Cardiac muscle cell (in vitro differentiated cells and primary cell): Measurements from ENCODE around the gene ATP8B1. TPM values are rescaled to one million over a fixed set of nuclear protein-coding genes. Genes with fewer than 3 reads are reported as not detected.

Source experiments
- DNase-seq, 2 donors: peaks; one replicate each; pipeline versions ENCODE4 v3.0.0 to v3.0.0-alpha.2; 2010 to 2017; ENCODE audit warnings: low read depth in 1 of 2, low spot score in 1 of 2
- H3K27ac ChIP-seq: fragments of 200-600 bp; sonication (generic); 2 replicates; pipeline ENCODE4 v1.5.1; 2016
- H3K27me3 ChIP-seq: fragments of 200-600 bp; sonication (generic); 2 replicates; pipeline ENCODE4 v1.6.0; 2016; ENCODE audit warnings: control low read depth
- H3K36me3 ChIP-seq: fragments of 200-600 bp; sonication (generic); 2 replicates; pipeline ENCODE4 v1.5.1; 2016; ENCODE audit warnings: control low read depth
- H3K4me1 ChIP-seq: fragments of 200-600 bp; sonication (generic); 2 replicates; pipeline ENCODE4 v1.8.1; 2017; ENCODE audit warnings: low read depth, mild to moderate bottlenecking, mixed run types
- H3K4me3 ChIP-seq: fragments of 200-600 bp; sonication (generic); 2 replicates; pipeline ENCODE4 v1.5.1; 2016; ENCODE audit warnings: mild to moderate bottlenecking
- H3K9me3 ChIP-seq: fragments of 200-600 bp; sonication (generic); 2 replicates; pipeline ENCODE4 v1.5.1; 2017; ENCODE audit warnings: low read depth, mild to moderate bottlenecking, control low read depth
- CTCF ChIP-seq: IDR thresholded peaks from 2 replicates; pipeline ENCODE4 v1.5.1; 2012; ENCODE audit warnings: low read depth, mild to moderate bottlenecking, low read length
- polyA plus RNA-seq: library from polyadenylated mRNA; unstranded; fragments of >200 nt; fragmentation: Nextera tagmentation; extraction: Ambion mirVana; gene quantifications from 2 replicates; pipeline ENCODE4 v1.2.1, GENCODE V29; 2016
- total RNA-seq: library from RNA; depleted of rRNA; stranded (reverse); fragments of >200 nt; gene quantifications from 2 replicates; pipeline ENCODE4 v1.2.3, GENCODE V29; 2016

Gene ATP8B1
- total and polyA plus RNA-seq, 2 experiments from 2014 or later = 0.17 to 0.21 TPM

- H3K36me3 ChIP-seq = no peaks in the 10 kb centered on the region
- TF ChIP-seq CTCF = no peak
- no peaks in the 10 kb centered on the region for H3K9me3 ChIP-seq
- no peaks in the 10 kb centered on the region for H3K27me3 ChIP-seq
- H3K27ac ChIP-seq = no peak overlapping the region
- no peak for DNase-seq
- H3K4me3 ChIP-seq = no peak overlapping the region
- no peaks in the 10 kb centered on the region for H3K4me1 ChIP-seq
Measured at GRCh38 chr18:57790316-57790715, 12.8 kb downstream of the ATP8B1 start.

DNA sequence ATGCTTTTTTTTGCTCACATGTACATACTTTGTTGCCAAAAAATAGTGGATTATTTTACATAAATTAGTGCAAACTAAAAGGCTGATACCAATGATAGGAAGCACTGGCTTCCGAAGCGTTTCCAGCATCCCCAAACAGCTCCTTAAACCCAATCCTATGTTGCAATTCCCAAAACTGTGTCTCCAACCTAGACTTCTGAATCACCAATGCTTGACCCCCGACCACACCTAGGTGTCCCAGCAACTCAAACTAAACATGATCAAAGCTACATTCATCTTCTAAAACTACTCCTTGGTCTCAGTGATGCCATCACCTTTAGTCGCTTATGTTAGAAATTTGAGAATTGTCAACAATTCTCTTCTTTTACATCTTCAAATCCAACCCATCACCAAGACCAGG is 13.4 kb downstream of the ATP8B1 start:
- H3K27ac ChIP-seq = no peak overlapping the region

GRCh38 chr18:57789090-57789489 is 14.0 kb downstream of the ATP8B1 start:
- no peaks in the 10 kb centered on the region for H3K36me3 ChIP-seq
- no peak overlapping the region for H3K27ac ChIP-seq
- no peak overlapping the region for H3K4me3 ChIP-seq
- no peak for TF ChIP-seq CTCF
- H3K9me3 ChIP-seq = no peaks in the 10 kb centered on the region
- no peaks in the 10 kb centered on the region for H3K4me1 ChIP-seq
- DNase-seq = peak in 1 of 2 donors; percentile 41
- no peaks in the 10 kb centered on the region for H3K27me3 ChIP-seq

More for the DNA sequence above, 13.4 kb downstream of the ATP8B1 start:
- Histone ChIP-seq H3K9me3 (no peaks in the 10 kb centered on the region), H3K36me3 (no peaks in the 10 kb centered on the region), H3K4me3 (no peak overlapping the region), H3K27me3 (no peaks in the 10 kb centered on the region), H3K4me1 (no peaks in the 10 kb centered on the region)
- no peak for DNase-seq
- TF ChIP-seq CTCF = no peak

DNA sequence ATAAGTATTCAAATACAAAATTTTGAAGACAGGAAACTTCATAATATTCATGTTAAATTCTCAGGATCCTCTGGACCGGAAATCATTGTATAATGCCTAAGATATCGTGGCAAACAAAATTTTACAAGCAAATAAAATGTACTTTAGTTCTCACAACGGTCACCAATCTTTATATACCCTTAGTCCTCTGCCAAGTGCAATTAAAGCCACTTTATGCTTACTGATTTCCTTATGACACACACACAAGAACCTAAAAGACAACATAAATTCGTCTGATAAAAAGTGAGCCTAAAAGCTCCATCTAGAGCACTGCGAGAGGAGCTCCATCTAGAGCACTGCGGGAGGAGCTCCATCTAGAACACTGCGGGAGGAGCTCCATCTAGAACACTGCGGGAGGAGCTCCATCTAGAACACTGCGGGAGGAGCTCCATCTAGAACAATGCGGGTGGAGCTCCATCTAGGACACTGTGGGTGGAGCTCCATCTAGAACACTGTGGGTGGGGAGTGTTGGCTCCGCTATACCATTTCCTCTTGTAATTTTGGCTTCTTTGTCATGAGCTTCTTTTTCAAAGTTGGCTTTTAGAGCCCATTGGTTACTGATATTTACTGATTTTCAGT is 15.9 kb downstream of the ATP8B1 start:
- no peak for DNase-seq
- TF ChIP-seq CTCF = no peak
- Histone ChIP-seq H3K4me3 (no peak overlapping the region), H3K9me3 (no peaks in the 10 kb centered on the region), H3K36me3 (no peaks in the 10 kb centered on the region), H3K27me3 (no peaks in the 10 kb centered on the region), H3K4me1 (no peaks in the 10 kb centered on the region), H3K27ac (no peak overlapping the region)

DNA sequence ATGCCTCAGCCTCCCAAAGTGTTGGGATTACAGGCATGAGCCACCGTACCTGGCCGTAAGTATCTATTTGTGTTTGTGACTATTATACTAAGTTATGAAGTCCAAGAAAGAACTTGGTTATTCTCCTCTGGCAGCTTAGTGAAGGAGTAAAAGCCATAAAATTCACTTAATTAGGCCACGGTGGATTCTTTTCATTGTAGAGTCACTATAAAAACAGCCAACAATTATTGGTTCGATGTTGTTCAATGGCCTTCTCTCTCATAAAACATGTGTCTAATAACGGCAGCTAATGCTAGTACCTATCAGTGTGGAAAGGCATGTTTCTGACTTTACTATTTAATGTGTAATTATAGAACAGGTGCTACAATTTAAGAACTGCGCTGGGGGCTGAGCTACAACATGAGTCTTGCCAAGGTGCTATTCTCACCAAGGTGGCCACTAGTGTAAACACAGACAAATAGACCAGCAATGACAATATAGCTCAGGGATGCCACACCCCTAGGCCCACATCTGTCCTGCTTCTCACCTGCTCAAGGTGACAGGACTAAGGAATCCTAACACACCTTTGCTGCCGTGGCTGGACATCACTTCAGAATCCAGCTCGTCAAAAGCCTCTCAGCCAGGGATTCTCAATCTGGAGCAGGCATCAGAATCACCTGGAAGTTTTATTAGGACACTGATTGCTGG is 17.2 kb downstream of the ATP8B1 start:
- Histone ChIP-seq H3K27me3 (no peaks in the 10 kb centered on the region), H3K36me3 (no peaks in the 10 kb centered on the region), H3K4me1 (no peaks in the 10 kb centered on the region), H3K4me3 (no peak overlapping the region), H3K9me3 (no peaks in the 10 kb centered on the region), H3K27ac (no peak overlapping the region)
- TF ChIP-seq CTCF = no peak
- DNase-seq = no peak
